HCT116 (cell line): ENCODE measurements around the gene RGS17. TPM values are rescaled to one million over a fixed set of nuclear protein-coding genes. Genes with fewer than 3 reads are reported as not detected.

ENCODE experiments used
- ATAC-seq: fragments of 200-7000 bp; cut with Tn5 transposase; 2 replicates; pipeline ENCODE4 v1.9.1; 2020; ENCODE audit warnings: mild to moderate bottlenecking, moderate library complexity
- BruUV-seq: library from RNA; stranded (reverse); fragments of 400-500 nt; replicated peaks from 2 replicates; lab custom pipeline; 2021; lab: Mats Ljungman, UMichigan
- CTCF ChIA-PET: fragments of 300-600 bp; sonication (Branson Sonifier 250); formaldehyde crosslinking; loops from one replicate; lab custom pipeline; 2021; ENCODE audit warnings: antibody characterized with exemption; lab: Charles Lee
- POLR2A ChIA-PET: fragments of 300-600, 350-600 bp; sonication (Branson Sonifier 250); formaldehyde crosslinking; loops from one replicate; lab custom pipeline; 2021; ENCODE audit warnings: antibody characterized with exemption; lab: Charles Lee
- RAD21 ChIA-PET, 2 experiments: fragments of 300-600 bp; sonication (Branson Sonifier 250); formaldehyde crosslinking; loops; one replicate each; lab custom pipeline; 2023; ENCODE audit warnings: low total read pairs in 2 of 2; ENCODE audit not compliant: uncharacterized antibody in 2 of 2, unreplicated experiment in 2 of 2, low non-redundant PET in 1 of 2; lab: Charles Lee
- DNase-seq: peaks from one replicate; pipeline ENCODE4 v3.0.0-alpha.2; 2010; ENCODE audit warnings: low read depth, low spot score
- H2AFZ ChIP-seq: fragments of 200-600 bp; shearing (Covaris generic), sonication (generic); 2 replicates; pipeline ENCODE4 v1.6.1; 2017; ENCODE audit warnings: low read depth, mixed run types, mixed read lengths, antibody characterized with exemption, low read length; ENCODE audit not compliant: poor library complexity, severe bottlenecking
- H3K27ac ChIP-seq: 2 replicates; pipeline ENCODE4 v1.5.1; 2012; ENCODE audit warnings: low read depth, low read length
- H3K27me3 ChIP-seq: fragments of 200-600 bp; sonication (generic); 2 replicates; pipeline ENCODE4 v1.6.1; 2016; ENCODE audit warnings: mixed run types, low read length, mixed read lengths; ENCODE audit not compliant: insufficient read depth
- H3K36me3 ChIP-seq, 2 experiments: fragments of 200-500 bp in 1 of 2; fragments of 200-600 bp in 1 of 2; sonication (Bioruptor generic) in 1 of 2; sonication (generic) in 1 of 2; 2 replicates each; pipeline versions ENCODE4 v1.5.1 to v1.6.1; 2014 to 2016; ENCODE audit warnings: low read length in 2 of 2, inconsistent platforms in 1 of 2, mixed read lengths in 1 of 2, mixed run types in 1 of 2; ENCODE audit not compliant: insufficient read depth in 2 of 2, control insufficient read depth in 1 of 2
- H3K4me1 ChIP-seq, 2 experiments: fragments of 200-600 bp in 1 of 2; sonication (generic) in 1 of 2; 2 replicates each; pipeline versions ENCODE4 v1.5.1 to v1.6.1; 2012 to 2017; ENCODE audit warnings: low read length in 2 of 2, inconsistent platforms in 1 of 2, mild to moderate bottlenecking in 1 of 2, mixed read lengths in 1 of 2, mixed run types in 1 of 2, moderate library complexity in 1 of 2; ENCODE audit not compliant: insufficient read depth in 2 of 2, control insufficient read depth in 1 of 2
- H3K4me2 ChIP-seq: fragments of 200-600 bp; sonication (generic); 2 replicates; pipeline ENCODE4 v1.6.1; 2017; ENCODE audit warnings: mixed run types, low read length, mixed read lengths
- H3K4me3 ChIP-seq, 2 experiments: fragments of 200-600 bp in 1 of 2; sonication (generic) in 1 of 2; replicated peaks in 1 of 2; 2 replicates each; pipeline ENCODE4 v1.5.1; 2011 to 2016; ENCODE audit warnings: low read length in 2 of 2, control low read depth in 1 of 2, low read depth in 1 of 2, mild to moderate bottlenecking in 1 of 2, mixed read lengths in 1 of 2, mixed run types in 1 of 2
- H3K79me2 ChIP-seq: fragments of 200-600 bp; sonication (generic); 2 replicates; pipeline ENCODE4 v1.6.1; 2017; ENCODE audit warnings: mild to moderate bottlenecking, mixed run types, low read length, moderate library complexity, mixed read lengths; ENCODE audit not compliant: insufficient read depth
- H3K9ac ChIP-seq: fragments of 200-600 bp; sonication (generic); 2 replicates; pipeline ENCODE4 v1.6.1; 2016; ENCODE audit warnings: low read length, mixed read lengths
- H3K9me2 ChIP-seq: fragments of 200-600 bp; sonication (generic), shearing (Covaris generic); 2 replicates; pipeline ENCODE4 v1.6.1; 2017; ENCODE audit warnings: mixed run types, mild to moderate bottlenecking, moderate library complexity; ENCODE audit not compliant: insufficient read depth
- H3K9me3 ChIP-seq, 2 experiments: fragments of 200-500 bp in 1 of 2; fragments of 200-600 bp in 1 of 2; sonication (Bioruptor generic) in 1 of 2; sonication (generic) in 1 of 2; 2 replicates each; pipeline ENCODE4 v1.6.1; 2014 to 2017; ENCODE audit warnings: low read length in 2 of 2, mixed read lengths in 2 of 2, inconsistent platforms in 1 of 2, low read depth in 1 of 2, mild to moderate bottlenecking in 1 of 2, mixed run types in 1 of 2, moderate library complexity in 1 of 2; ENCODE audit not compliant: control insufficient read depth in 1 of 2, insufficient read depth in 1 of 2
- H4K20me1 ChIP-seq: fragments of 200-600 bp; sonication (generic), shearing (Covaris generic); 2 replicates; pipeline ENCODE4 v1.6.1; 2017; ENCODE audit warnings: mixed run types, mild to moderate bottlenecking, moderate library complexity; ENCODE audit not compliant: insufficient read depth
- CBX3 ChIP-seq: IDR thresholded peaks from 2 replicates; pipeline ENCODE4 v1.6.1; 2012; ENCODE audit warnings: low read depth
- POLR2A ChIP-seq: IDR thresholded peaks from 2 replicates; pipeline ENCODE4 v1.7.0; 2011; ENCODE audit warnings: borderline replicate concordance; ENCODE audit not compliant: insufficient read depth, insufficient read length; ENCODE audit errors: extremely low read depth
- RAD21 ChIP-seq: IDR thresholded peaks from 2 replicates; pipeline ENCODE4 v1.6.1; 2012; ENCODE audit warnings: low read depth, mild to moderate bottlenecking
- REST ChIP-seq: IDR thresholded peaks from 2 replicates; pipeline ENCODE4 v1.6.1; 2012; ENCODE audit warnings: low read depth
- SIN3A ChIP-seq: IDR thresholded peaks from 2 replicates; pipeline ENCODE4 v1.6.1; 2012; ENCODE audit warnings: low read depth
- SRF ChIP-seq: IDR thresholded peaks from 2 replicates; pipeline ENCODE4 v1.6.1; 2012; ENCODE audit warnings: low read depth
- ZFX ChIP-seq: fragments of 450-650 bp; IDR thresholded peaks from 2 replicates; pipeline ENCODE4 v1.6.1; 2017
- intact Hi-C: fragments of 100-400 bp; cut with micrococcal nuclease; formaldehyde crosslinking; loops from 2 replicates; pipeline ENCODE4 v1.10.0; 2022
- total RNA-seq: library from RNA; stranded (reverse); gene quantifications from one replicate; pipeline ENCODE4 v1.2.1, GENCODE V29; 2021; ENCODE audit not compliant: unreplicated experiment
- TF ChIP-seq, protein P1 (sequence below): IDR thresholded peaks from 2 replicates; pipeline ENCODE4 v1.6.1; 2011; ENCODE audit warnings: mild to moderate bottlenecking, low read length, moderate library complexity; ENCODE audit not compliant: insufficient replicate concordance; ENCODE audit errors: extremely low read depth
- TF ChIP-seq, protein P2 (sequence below): IDR thresholded peaks from 2 replicates; pipeline ENCODE4 v1.6.1; 2012

RGS17 gene
- total RNA-seq, 1 experiment from 2014 or later, result 3.9 TPM

DNA sequence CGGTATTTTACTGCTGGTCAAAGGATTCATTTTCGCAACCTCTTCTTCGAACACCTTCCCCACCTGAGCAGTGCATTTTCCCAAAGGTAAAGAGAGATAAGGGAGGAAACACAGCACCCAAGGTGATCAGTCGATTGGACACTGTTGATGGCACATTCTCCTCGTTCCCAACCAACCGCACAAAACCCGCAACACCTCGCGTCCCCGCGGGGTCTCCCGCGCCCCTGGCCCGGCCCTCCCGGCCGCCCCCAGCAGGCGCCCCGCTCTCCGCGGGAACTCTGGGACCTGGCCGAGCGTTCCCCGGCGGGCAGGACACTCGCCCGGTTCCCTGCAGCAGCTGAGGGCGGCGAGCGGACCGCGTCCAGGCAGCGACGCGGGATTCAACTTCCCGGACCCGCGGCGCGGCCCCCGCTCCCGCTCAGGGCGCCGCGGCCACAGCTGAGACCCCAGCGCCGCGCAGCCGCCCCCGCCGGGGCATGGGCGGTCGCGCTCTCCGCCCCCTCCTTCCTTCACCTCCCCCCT is 506 bp downstream of the RGS17 start:
- TF ChIP-seq SRF (no peak), CBX3 (no peak), ZFX (no peak), POLR2A (no peak), SIN3A (no peak)
- TF ChIP-seq, protein P1, sequence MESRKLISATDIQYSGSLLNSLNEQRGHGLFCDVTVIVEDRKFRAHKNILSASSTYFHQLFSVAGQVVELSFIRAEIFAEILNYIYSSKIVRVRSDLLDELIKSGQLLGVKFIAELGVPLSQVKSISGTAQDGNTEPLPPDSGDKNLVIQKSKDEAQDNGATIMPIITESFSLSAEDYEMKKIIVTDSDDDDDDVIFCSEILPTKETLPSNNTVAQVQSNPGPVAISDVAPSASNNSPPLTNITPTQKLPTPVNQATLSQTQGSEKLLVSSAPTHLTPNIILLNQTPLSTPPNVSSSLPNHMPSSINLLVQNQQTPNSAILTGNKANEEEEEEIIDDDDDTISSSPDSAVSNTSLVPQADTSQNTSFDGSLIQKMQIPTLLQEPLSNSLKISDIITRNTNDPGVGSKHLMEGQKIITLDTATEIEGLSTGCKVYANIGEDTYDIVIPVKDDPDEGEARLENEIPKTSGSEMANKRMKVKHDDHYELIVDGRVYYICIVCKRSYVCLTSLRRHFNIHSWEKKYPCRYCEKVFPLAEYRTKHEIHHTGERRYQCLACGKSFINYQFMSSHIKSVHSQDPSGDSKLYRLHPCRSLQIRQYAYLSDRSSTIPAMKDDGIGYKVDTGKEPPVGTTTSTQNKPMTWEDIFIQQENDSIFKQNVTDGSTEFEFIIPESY, result no peak
- CTCF ChIA-PET, result no interaction called here
- H3K9me3 ChIP-seq, result no peaks in the 10 kb centered on the region
- H3K79me2 ChIP-seq, result no peaks in the 10 kb centered on the region
- intact Hi-C loops, result no loop called here
- DNase-seq, result no peak
- H3K36me3 ChIP-seq, result no peaks in the 10 kb centered on the region
- H3K4me3 ChIP-seq, result peak overlapping the region; percentile 49 to 73
- peaks cover 0 to 5% of the 10 kb centered on the region in 2 experiments; a peak in 1 of 4 replicates for H3K4me1 ChIP-seq
- H3K9me2 ChIP-seq, result no peaks in the 10 kb centered on the region
- RAD21 ChIA-PET, result no interaction called here
- no TSS peak for BruUV-seq
- H3K9ac ChIP-seq, result peak overlapping the region; percentile 53
- H3K27me3 ChIP-seq, result no peaks in the 10 kb centered on the region; the same call in 1 of the 2 replicates
- peak overlapping the region; percentile 74 for H3K4me2 ChIP-seq
- POLR2A ChIA-PET, result no interaction called here
- H4K20me1 ChIP-seq, result no peaks in the 10 kb centered on the region
- H2AFZ ChIP-seq, result no peak overlapping the region
- peak overlapping the region; percentile 47; the same call in 1 of the 2 replicates for H3K27ac ChIP-seq
- peak; percentile 55 for ATAC-seq

GRCh38 chr6:153129873-153130514 is 1.1 kb downstream of the RGS17 start:
- POLR2A ChIA-PET, result no interaction called here
- no peaks in the 10 kb centered on the region for H3K36me3 ChIP-seq
- peak overlapping the region; percentile 49 to 73 for H3K4me3 ChIP-seq
- ATAC-seq (no peak), DNase-seq (no peak)
- RAD21 ChIA-PET, result no interaction called here
- TF ChIP-seq REST, result no peak
- TF ChIP-seq, protein P2, sequence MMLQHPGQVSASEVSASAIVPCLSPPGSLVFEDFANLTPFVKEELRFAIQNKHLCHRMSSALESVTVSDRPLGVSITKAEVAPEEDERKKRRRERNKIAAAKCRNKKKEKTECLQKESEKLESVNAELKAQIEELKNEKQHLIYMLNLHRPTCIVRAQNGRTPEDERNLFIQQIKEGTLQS, result no peak
- TF ChIP-seq RAD21, result no peak
- H3K4me1 ChIP-seq, result peaks cover 0 to 5% of the 10 kb centered on the region in 2 experiments; a peak in 1 of 4 replicates
- H3K27ac ChIP-seq, result no peak overlapping the region
- BruUV-seq, result no TSS peak
- H3K9me3 ChIP-seq, result no peaks in the 10 kb centered on the region
- no peaks in the 10 kb centered on the region for H4K20me1 ChIP-seq
- H3K9me2 ChIP-seq, result no peaks in the 10 kb centered on the region
- intact Hi-C loops, result no loop called here
- CTCF ChIA-PET, result no interaction called here
- no peaks in the 10 kb centered on the region for H3K79me2 ChIP-seq
- no peak overlapping the region for H2AFZ ChIP-seq
- no peaks in the 10 kb centered on the region; the same call in 1 of the 2 replicates for H3K27me3 ChIP-seq
- peak overlapping the region; percentile 74 for H3K4me2 ChIP-seq
- peak overlapping the region; percentile 53; the same call in 1 of the 2 replicates for H3K9ac ChIP-seq
